IMR-90 (cell line): Measurements from ENCODE around the gene MSI2. TPM values are rescaled to one million over a fixed set of nuclear protein-coding genes. Genes with fewer than 3 reads are reported as not detected.

Experiments used
- ATAC-seq: fragments of 200-7000 bp; cut with Tn5 transposase; 2 replicates; pipeline ENCODE4 v1.9.1; 2020; ENCODE audit warnings: low read depth, mild to moderate bottlenecking, moderate library complexity
- BruUV-seq: library from RNA; stranded (reverse); fragments of 400-500 nt; replicated peaks from 2 replicates; lab custom pipeline; 2021; lab: Mats Ljungman, UMichigan
- CTCF ChIA-PET: fragments of 300-600 bp; formaldehyde crosslinking; extraction: SDS; loops from one replicate; lab custom pipeline; 2021; ENCODE audit warnings: antibody characterized with exemption; lab: Yijun Ruan, JAX
- POLR2A ChIA-PET: fragments of 300-600 bp; sonication (Branson Sonifier 250); formaldehyde crosslinking; loops from one replicate; lab custom pipeline; 2022; ENCODE audit warnings: antibody characterized with exemption; ENCODE audit not compliant: unreplicated experiment; lab: Charles Lee
- DNase-seq: peaks from one replicate; pipeline ENCODE4 v3.0.0; 2013
- H2AFZ ChIP-seq: replicated peaks from 2 replicates; pipeline ENCODE3; 2013; ENCODE audit warnings: low read length, mild to moderate bottlenecking; ENCODE audit not compliant: poor library complexity
- H2AK5ac ChIP-seq: 2 replicates; pipeline ENCODE4 v1.6.1; 2013; ENCODE audit warnings: low read depth, low read length, inconsistent platforms
- H2AK9ac ChIP-seq: replicated peaks from 2 replicates; pipeline ENCODE3; 2013; ENCODE audit warnings: mild to moderate bottlenecking, low read depth, low read length, moderate library complexity; ENCODE audit not compliant: poor library complexity
- H2BK120ac ChIP-seq: 2 replicates; pipeline ENCODE4 v1.6.1; 2013; ENCODE audit warnings: low read depth, low read length, inconsistent platforms
- H2BK15ac ChIP-seq: 3 replicates; pipeline ENCODE4 v1.6.1; 2013; ENCODE audit warnings: low read depth, low read length, inconsistent platforms
- H2BK20ac ChIP-seq: 2 replicates; pipeline ENCODE4 v1.6.1; 2013; ENCODE audit warnings: low read depth, mild to moderate bottlenecking, inconsistent platforms, low read length, moderate library complexity
- H2BK5ac ChIP-seq: 2 replicates; pipeline ENCODE4 v1.6.1; 2013; ENCODE audit warnings: mild to moderate bottlenecking, low read depth, low read length, inconsistent platforms; ENCODE audit not compliant: poor library complexity, severe bottlenecking
- H3K14ac ChIP-seq: replicated peaks from 2 replicates; pipeline ENCODE4 v1.6.1; 2013; ENCODE audit warnings: low read depth, low read length, inconsistent platforms
- H3K18ac ChIP-seq: 2 replicates; pipeline ENCODE4 v1.6.1; 2013; ENCODE audit warnings: low read depth, low read length, control low read depth
- H3K23ac ChIP-seq: 2 replicates; pipeline ENCODE4 v1.6.1; 2013; ENCODE audit warnings: low read depth, low read length, inconsistent platforms
- H3K27ac ChIP-seq: 2 replicates; pipeline ENCODE4 v1.5.1; 2013; ENCODE audit warnings: mild to moderate bottlenecking, control low read depth, low read length; ENCODE audit not compliant: insufficient read depth
- H3K27me3 ChIP-seq: 2 replicates; pipeline ENCODE4 v1.6.1; 2013; ENCODE audit warnings: low read length; ENCODE audit not compliant: control insufficient read depth, insufficient read depth
- H3K36me3 ChIP-seq: 2 replicates; pipeline ENCODE4 v1.6.1; 2013; ENCODE audit warnings: low read length, mixed read lengths; ENCODE audit not compliant: control insufficient read depth, insufficient read depth
- H3K4ac ChIP-seq: 2 replicates; pipeline ENCODE4 v1.6.1; 2013; ENCODE audit warnings: low read depth, low read length, inconsistent platforms
- H3K4me1 ChIP-seq: 2 replicates; pipeline ENCODE4 v1.6.1; 2013; ENCODE audit warnings: low read length, mixed read lengths; ENCODE audit not compliant: control insufficient read depth, insufficient read depth
- H3K4me2 ChIP-seq: 2 replicates; pipeline ENCODE4 v1.6.1; 2013; ENCODE audit warnings: low read depth, mild to moderate bottlenecking, control low read depth, low read length, moderate library complexity
- H3K4me3 ChIP-seq: 2 replicates; pipeline ENCODE4 v1.5.1; 2013; ENCODE audit warnings: low read depth, mild to moderate bottlenecking, control low read depth, low read length, moderate library complexity; ENCODE audit not compliant: insufficient read depth
- H3K56ac ChIP-seq: 2 replicates; pipeline ENCODE4 v1.6.1; 2013; ENCODE audit warnings: low read length, inconsistent platforms; ENCODE audit not compliant: insufficient read depth; ENCODE audit errors: extremely low read depth
- H3K79me1 ChIP-seq, 2 experiments: 2 replicates each; pipeline ENCODE4 v1.6.1; 2013; ENCODE audit warnings: low read length in 2 of 2, inconsistent platforms in 1 of 2, low read depth in 1 of 2
- H3K9ac ChIP-seq: 2 replicates; pipeline ENCODE4 v1.6.1; 2013; ENCODE audit warnings: low read depth, low read length, control low read depth
- H3K9me1 ChIP-seq: 2 replicates; pipeline ENCODE4 v1.6.1; 2013; ENCODE audit warnings: low read length, inconsistent platforms; ENCODE audit not compliant: insufficient read depth
- H3K9me3 ChIP-seq: 2 replicates; pipeline ENCODE4 v1.6.1; 2013; ENCODE audit warnings: low read length; ENCODE audit not compliant: control insufficient read depth, insufficient read depth
- H4K20me1 ChIP-seq: 2 replicates; pipeline ENCODE4 v1.6.1; 2013; ENCODE audit warnings: low read length, inconsistent platforms; ENCODE audit not compliant: insufficient read depth
- H4K5ac ChIP-seq: 2 replicates; pipeline ENCODE4 v1.6.1; 2013; ENCODE audit warnings: mild to moderate bottlenecking, low read depth, low read length, control low read depth
- H4K8ac ChIP-seq, 2 experiments: 2 replicates each; pipeline ENCODE4 v1.6.1; 2013; ENCODE audit warnings: low read depth in 2 of 2, low read length in 2 of 2, control low read depth in 1 of 2, inconsistent platforms in 1 of 2
- H4K91ac ChIP-seq: 2 replicates; pipeline ENCODE4 v1.6.1; 2013; ENCODE audit warnings: low read depth, low read length, inconsistent platforms; ENCODE audit not compliant: insufficient read depth
- BHLHE40 ChIP-seq: fragments of 150-350 bp; IDR thresholded peaks from 2 replicates; pipeline ENCODE4 v1.6.1; 2016; ENCODE audit warnings: mild to moderate bottlenecking, low read depth, low read length
- CEBPB ChIP-seq: IDR thresholded peaks from 2 replicates; pipeline ENCODE4 v1.6.1; 2012; ENCODE audit warnings: low read depth, low read length, improper control_type of control experiment
- CHD1 ChIP-seq: IDR thresholded peaks from 2 replicates; pipeline ENCODE4 v1.6.1; 2012; ENCODE audit warnings: low read depth, low read length, improper control_type of control experiment
- CTCF ChIP-seq: conservative IDR thresholded peaks from 2 replicates; pipeline ENCODE4 v1.5.1; 2012; ENCODE audit warnings: mild to moderate bottlenecking, low read depth, low read length, improper control_type of control experiment
- ELK1 ChIP-seq: fragments of 150-350 bp; IDR thresholded peaks from 2 replicates; pipeline ENCODE4 v1.6.1; 2016; ENCODE audit warnings: low read depth, mild to moderate bottlenecking, low read length, moderate library complexity, borderline replicate concordance
- FOS ChIP-seq: fragments of 150-350 bp; IDR thresholded peaks from 2 replicates; pipeline ENCODE4 v1.6.1; 2016; ENCODE audit warnings: low read depth, low read length
- MAZ ChIP-seq: IDR thresholded peaks from 2 replicates; pipeline ENCODE4 v1.6.1; 2012; ENCODE audit warnings: low read depth, mild to moderate bottlenecking, low read length, improper control_type of control experiment, moderate library complexity, borderline replicate concordance
- MXI1 ChIP-seq: IDR thresholded peaks from 2 replicates; pipeline ENCODE4 v1.6.1; 2012; ENCODE audit warnings: low read depth, mild to moderate bottlenecking, low read length, moderate library complexity, borderline replicate concordance
- NFE2L2 ChIP-seq: fragments of 150-350 bp; IDR thresholded peaks from 2 replicates; pipeline ENCODE4 v1.6.1; 2016; ENCODE audit warnings: low read depth, mild to moderate bottlenecking, low read length
- POLR2A ChIP-seq: IDR thresholded peaks from 2 replicates; pipeline ENCODE4 v1.6.1; 2012; ENCODE audit warnings: mild to moderate bottlenecking, low read depth, low read length
- RAD21 ChIP-seq: IDR thresholded peaks from 2 replicates; pipeline ENCODE4 v1.6.1; 2012; ENCODE audit warnings: low read length, improper control_type of control experiment
- RCOR1 ChIP-seq: IDR thresholded peaks from 2 replicates; pipeline ENCODE4 v1.6.1; 2012; ENCODE audit warnings: mild to moderate bottlenecking, low read length, improper control_type of control experiment; ENCODE audit not compliant: insufficient replicate concordance
- RFX5 ChIP-seq: IDR thresholded peaks from 2 replicates; pipeline ENCODE4 v1.8.0; 2012; ENCODE audit warnings: low read depth, mild to moderate bottlenecking, low read length, moderate library complexity
- SMC3 ChIP-seq: fragments of 150-350 bp; IDR thresholded peaks from 2 replicates; pipeline ENCODE4 v1.6.1; 2016; ENCODE audit warnings: low read depth, mild to moderate bottlenecking, antibody characterized with exemption, low read length, moderate library complexity
- USF2 ChIP-seq: fragments of 150-350 bp; IDR thresholded peaks from 2 replicates; pipeline ENCODE4 v1.6.1; 2017; ENCODE audit warnings: mild to moderate bottlenecking, antibody characterized with exemption, low read length, low read depth
- WGBS, 2 experiments: methylation state at CpG; one replicate each; pipeline versions ENCODE4 v1.1.5 to v1.1.7; 2013; ENCODE audit warnings: missing lambda C conversion rate in 2 of 2; ENCODE audit not compliant: insufficient read length in 1 of 2; ENCODE audit errors: extremely low coverage in 2 of 2; 5-methylcytosine and 5-hydroxymethylcytosine counted together
- dilution Hi-C: fragments of 300-500 bp; cut with HindIII; formaldehyde crosslinking; loops from one replicate; pipeline ENCODE4 v1.14.3; 2018; ENCODE audit warnings: low sequenced_read_pairs; ENCODE audit not compliant: unreplicated experiment
- in situ Hi-C: fragments of 300-500 bp; cut with MboI; formaldehyde crosslinking; loops from 3 replicates; pipeline ENCODE4 v1.14.3; 2019; ENCODE audit warnings: low sequenced_read_pairs, inconsistent platforms, mixed read lengths
- intact Hi-C: fragments of 100-400 bp; cut with micrococcal nuclease; formaldehyde crosslinking; loops from 2 replicates; pipeline ENCODE4 v1.10.0; 2022
- polyA plus RNA-seq, 3 experiments: library from polyadenylated mRNA; depleted of rRNA; stranded (reverse); fragments of >200 nt; gene quantifications; 2 replicates each; pipeline ENCODE4 v1.2.3, GENCODE V29; 2012; ENCODE audit warnings: low replicate concordance in 1 of 3
- total RNA-seq: library from RNA; depleted of rRNA; stranded (reverse); fragments of >200 nt; gene quantifications from 2 replicates; pipeline ENCODE4 v1.2.3, GENCODE V29; 2012

MSI2 gene
- total and polyA plus RNA-seq, 2 of the 4 experiments (the other 2 are of a cell fraction): 13.0 to 16.0 TPM

GRCh38 chr17:57309479-57309878 is 53.2 kb downstream of the MSI2 start:
- Histone ChIP-seq H2AK9ac (no peak overlapping the region), H3K18ac (no peak overlapping the region), H3K4me1 (no peaks in the 10 kb centered on the region), H3K9me3 (no peaks in the 10 kb centered on the region), H3K27ac (no peak overlapping the region), H4K8ac (no peak overlapping the region), H3K36me3 (peaks cover 4% of the 10 kb centered on the region), H3K79me1 (0 out of 4 replicates have a peak, but pooled peaks cover 0 to 3% of the 10 kb centered on the region in 2 experiments), H2AK5ac (no peak overlapping the region), H3K23ac (no peak overlapping the region), H3K9me1 (peaks cover 3% of the 10 kb centered on the region; the same call in 1 of the 2 replicates), H2BK120ac (no peak overlapping the region), H3K9ac (no peak overlapping the region), H3K14ac (no peak overlapping the region), H3K4me2 (no peak overlapping the region), H4K91ac (no peak overlapping the region), H3K4ac (no peak overlapping the region), H2AFZ (no peak overlapping the region), H4K20me1 (no peaks in the 10 kb centered on the region), H2BK5ac (no peak overlapping the region), H3K4me3 (no peak overlapping the region), H4K5ac (no peak overlapping the region), H3K56ac (no peak overlapping the region), H2BK15ac (no peak overlapping the region), H3K27me3 (no peaks in the 10 kb centered on the region), H2BK20ac (no peak overlapping the region)
- 63% methylated on average over 5 of the region's 7 CpGs; no CpG with 5 or more reads in 1 of the 2 experiments for WGBS, 2 experiments
- CTCF ChIA-PET: no interaction called here
- in situ Hi-C loops (no loop called here), dilution Hi-C loops (no loop called here), intact Hi-C loops (no loop called here)
- BruUV-seq: no TSS peak
- POLR2A ChIA-PET: no interaction called here
- ATAC-seq: no peak
- TF ChIP-seq RAD21 (no peak), POLR2A (no peak), USF2 (no peak), BHLHE40 (no peak), CTCF (no peak), CEBPB (no peak), RCOR1 (no peak), SMC3 (no peak), NFE2L2 (no peak), MXI1 (no peak), ELK1 (no peak), MAZ (no peak), FOS (no peak), CHD1 (no peak), RFX5 (no peak)
- DNase-seq: no peak
